NCI-H69 (cell line): Measurements from ENCODE around the gene C14orf132.
"Not testable (repeated sequence)": the region's sequence is repeated elsewhere in the genome, so short reads cannot be mapped to it uniquely, and the experiment has no call there.

Experiments used
- DNase-seq: peaks from one replicate; lab custom pipeline; 2025; lab: John Stamatoyannopoulos, UW

C14orf132 gene

DNA sequence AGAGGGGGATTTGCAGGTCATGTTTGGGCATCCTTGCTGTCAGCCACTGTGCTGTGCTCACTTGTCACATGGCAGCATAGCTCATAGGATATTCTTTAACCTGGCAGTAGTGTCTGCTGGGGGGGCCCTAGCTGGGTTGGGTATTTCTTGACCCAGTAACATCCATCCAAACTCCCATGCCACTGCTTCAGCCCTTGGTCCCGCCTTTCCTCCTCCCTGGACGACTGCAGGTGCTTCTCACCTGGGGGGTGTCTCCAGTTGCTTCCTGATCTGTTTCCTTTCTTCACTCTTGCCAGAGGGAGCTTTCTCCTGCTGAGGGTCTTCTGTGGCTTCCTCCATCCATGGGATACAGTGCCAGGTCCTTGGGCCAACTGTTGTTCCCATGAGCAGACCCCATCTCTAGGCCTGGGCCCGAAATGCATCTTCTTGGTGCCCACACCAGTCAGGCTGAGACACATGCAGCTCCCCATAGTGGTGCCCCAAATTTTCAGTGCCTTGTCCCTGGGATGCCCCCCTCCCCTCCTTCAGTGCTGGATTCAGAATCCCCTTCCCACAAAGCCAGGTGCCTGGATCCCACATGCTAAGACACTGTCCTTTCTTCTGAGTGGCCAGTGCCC is 20.5 kb downstream of the C14orf132 start:
- DNase-seq = no peak

GRCh38 chr14:96060186-96060933 is 21.2 kb downstream of the C14orf132 start:
- DNase-seq = no peak

- DNase-seq = peak; percentile 23
These were observed 22.8 kb downstream of the C14orf132 start for GRCh38 chr14:96062010-96062409.

DNA sequence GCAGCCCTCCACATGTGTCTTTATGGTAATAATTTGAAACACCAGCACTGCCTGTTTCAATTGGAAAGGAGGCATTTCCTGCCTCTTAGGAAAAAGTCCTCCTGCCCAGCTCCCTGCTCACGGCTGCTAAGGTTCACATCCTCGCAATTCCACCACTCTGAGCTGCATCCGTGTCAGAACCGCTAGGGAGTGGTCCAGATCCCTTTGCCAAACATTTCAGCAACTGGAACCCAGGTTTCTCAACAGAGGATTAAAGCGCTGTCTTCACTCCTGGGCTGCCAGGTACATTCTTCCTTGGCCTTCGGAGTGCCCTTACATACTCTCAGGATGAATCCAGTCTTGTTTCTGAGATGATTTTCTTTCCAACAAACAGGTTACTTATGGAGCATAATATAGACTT is 23.3 kb downstream of the C14orf132 start:
- DNase-seq = no peak

DNA sequence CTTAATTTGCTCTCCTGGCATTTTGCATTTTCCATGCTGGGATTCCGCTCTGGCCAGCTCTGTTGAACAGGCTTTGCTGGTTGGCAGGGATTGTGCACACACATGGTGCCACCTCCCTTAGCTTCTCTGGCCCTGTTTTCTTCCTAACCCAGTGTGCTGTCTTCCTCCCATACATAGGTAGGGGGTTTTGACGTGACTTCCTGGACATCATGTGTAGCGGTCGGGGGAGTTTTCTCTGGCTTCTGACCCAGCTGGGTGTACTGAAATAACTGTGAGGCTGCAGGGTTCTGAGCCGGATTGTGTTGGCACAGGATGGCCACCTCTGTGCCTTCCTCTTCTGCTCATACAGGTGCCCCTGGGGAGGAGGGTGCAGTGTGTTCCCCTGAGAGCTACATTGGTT is 25.7 kb downstream of the C14orf132 start:
- peak; percentile 36 for DNase-seq

DNA sequence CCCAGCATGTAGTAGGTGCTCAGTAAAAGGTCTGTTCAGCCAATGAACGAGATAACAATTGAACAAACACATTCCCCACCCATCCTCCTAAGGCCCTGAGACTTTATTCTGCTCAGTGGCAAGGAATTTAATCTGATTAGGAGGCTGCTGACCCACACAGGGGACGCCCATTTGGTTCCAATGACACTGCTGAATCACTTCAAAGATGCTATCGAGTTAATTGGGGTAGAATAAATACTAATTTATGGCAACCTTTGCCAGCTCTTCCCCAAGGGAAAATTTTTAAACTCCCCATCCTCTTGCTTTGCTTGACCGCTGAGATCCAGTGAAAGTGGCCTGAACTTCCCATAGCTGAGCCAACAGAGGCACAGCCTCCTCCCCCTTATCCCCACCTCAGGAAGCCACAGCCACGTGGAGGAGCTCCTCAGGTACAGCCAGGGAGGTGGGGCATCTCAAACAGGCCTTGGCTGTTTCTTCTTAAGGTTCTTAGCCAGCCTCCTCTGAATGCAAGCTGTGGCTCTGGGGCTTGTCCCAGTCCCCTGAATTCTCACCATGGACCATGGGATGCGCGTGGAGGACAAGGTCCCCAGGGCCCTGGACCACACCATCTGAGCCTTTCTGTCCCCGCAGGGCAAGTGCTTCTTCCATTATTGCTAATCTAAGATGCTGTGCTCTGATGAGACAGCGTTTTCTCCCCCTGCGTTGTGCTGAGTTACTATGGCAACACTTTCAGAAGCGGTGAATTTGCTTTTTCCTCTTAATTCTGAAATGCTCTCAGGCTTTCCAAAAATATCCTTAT is 26.7 kb downstream of the C14orf132 start:
- DNase-seq = peak; percentile 49

DNA sequence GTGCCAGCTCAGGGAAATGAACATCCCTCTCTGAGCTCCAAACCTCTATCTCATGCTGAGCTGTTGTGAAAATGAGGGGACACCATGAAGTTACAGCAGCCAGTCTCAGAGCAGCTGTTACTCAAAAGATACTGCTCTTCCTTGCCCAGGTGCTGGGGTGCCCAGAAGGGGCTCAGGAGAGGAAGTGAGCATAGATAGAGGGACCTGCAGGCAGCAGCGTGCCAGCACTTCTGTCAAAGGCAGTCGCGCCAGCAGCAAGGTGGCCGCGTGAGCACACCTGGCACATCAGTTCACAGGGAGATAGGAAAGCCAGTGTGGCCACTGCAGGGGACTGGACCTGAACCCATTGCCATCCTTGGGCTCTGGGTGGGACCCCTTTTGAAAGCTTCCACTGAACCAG is 27.8 kb downstream of the C14orf132 start:
- no peak for DNase-seq

GRCh38 chr14:96067985-96068930 is 29.1 kb downstream of the C14orf132 start:
- DNase-seq = peak; percentile 36

- DNase-seq = no peak
These were observed 30.3 kb downstream of the C14orf132 start for GRCh38 chr14:96069421-96069820.

GRCh38 chr14:96071561-96071960 is 32.4 kb downstream of the C14orf132 start:
- DNase-seq = no peak

- no peak for DNase-seq
These were observed 32.9 kb downstream of the C14orf132 start for GRCh38 chr14:96072076-96072475.

DNA sequence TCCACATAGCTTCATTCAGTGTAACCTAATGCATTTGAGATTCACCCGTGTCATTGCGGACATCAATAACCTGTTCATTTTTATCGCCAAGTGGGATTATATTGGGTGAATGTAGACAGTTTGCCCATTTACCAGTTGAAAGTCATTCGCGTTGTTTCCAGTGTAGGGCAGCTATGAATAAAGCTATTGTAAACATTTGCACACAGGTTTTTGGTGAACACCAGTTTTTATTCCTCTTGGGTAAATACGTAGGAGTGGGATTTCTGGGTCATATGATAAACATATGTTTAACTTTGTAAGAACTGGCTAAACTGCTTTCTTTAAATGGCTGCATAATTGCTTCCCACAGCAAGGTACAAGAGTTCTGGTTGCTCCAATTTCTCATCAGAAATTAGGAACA is 33.6 kb downstream of the C14orf132 start:
- no peak for DNase-seq

DNA sequence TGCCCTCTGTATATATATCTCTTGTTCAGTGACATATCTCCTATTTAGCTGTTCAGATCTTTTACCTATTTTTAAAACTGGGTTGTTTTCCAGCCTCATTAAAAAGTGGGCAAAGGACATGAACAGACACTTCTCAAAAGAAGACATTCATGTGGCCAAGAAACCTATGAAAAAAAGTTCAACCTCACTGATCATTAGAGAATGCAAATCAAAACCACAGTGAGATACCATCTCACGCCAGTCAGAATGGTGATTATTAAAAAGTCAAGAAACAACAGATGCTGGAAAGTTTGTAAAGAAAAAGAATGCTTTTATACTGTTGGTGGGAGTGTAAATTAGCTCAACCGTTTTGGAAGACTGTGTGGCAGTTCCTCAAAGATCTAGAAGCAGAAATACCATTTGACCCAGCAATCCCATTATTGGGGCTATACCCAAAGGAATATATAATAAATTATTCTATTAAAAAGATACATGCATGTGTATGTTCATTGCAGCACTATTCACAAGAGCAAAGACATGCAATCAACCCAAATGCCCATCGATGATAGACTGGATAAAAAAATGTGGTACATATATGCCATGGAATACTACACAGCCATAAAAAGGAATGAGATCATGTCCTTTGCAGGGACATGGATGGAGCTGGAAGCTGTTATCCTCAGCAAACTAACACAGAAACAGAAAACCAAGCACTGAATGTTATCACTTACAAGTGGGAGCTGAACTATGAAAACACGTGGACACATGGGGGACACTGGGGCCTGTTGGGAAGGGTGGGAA is 34.3 kb downstream of the C14orf132 start:
- not testable (repeated sequence) for DNase-seq

GRCh38 chr14:96077983-96078624 is 38.9 kb downstream of the C14orf132 start:
- no peak for DNase-seq

DNA sequence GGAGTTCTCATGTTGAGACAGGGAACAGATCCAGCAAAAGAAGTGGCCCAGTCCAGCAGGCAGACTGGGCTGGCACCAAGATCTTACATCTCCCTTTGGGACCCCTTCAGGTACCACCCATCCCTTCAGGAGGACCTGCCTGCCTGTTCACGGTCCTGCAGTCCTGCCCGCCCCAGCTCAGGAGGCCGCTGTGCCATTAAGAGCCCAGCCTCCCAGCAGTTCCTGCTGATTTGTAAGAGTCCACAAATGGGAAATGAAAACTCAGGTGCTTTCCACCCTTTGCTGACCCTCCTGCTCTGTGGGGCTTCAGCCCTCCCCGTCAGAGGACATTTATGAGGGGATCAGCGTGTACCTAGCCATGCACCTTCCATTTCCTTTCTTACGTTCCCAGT is 39.5 kb downstream of the C14orf132 start:
- no peak for DNase-seq

DNA sequence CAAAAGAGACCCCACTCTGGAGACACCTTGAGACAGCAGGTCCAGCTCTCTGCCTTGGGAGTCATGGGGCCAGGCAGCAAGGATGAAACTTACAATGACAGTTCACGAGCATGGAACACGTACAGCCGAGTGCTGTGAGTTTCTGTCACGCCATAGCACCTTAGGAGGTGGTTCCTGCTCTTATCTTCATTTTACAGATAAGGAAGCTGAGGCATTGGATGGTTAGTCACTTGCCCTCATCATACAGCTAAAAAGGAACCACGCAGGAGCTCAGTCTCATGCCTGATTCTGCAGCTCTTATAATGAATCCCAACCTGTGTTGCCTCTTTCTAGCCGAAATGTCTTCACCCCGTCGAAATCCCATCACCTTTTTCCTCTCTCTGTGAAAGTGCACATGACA is 39.9 kb downstream of the C14orf132 start:
- DNase-seq = no peak

- no peak for DNase-seq
These were observed 41.4 kb downstream of the C14orf132 start for GRCh38 chr14:96080571-96080970.

- no peak for DNase-seq
These were observed 42.1 kb downstream of the C14orf132 start for GRCh38 chr14:96081224-96081623.

GRCh38 chr14:96081767-96082400 is 42.7 kb downstream of the C14orf132 start:
- no peak for DNase-seq
